Pancreas (tissue), 10 donors: ENCODE measurements around the gene RALBP1. TPM values are rescaled to one million over a fixed set of nuclear protein-coding genes. Genes with fewer than 3 reads are reported as not detected.

Source experiments
- ATAC-seq, 4 donors: fragments of 200-7000 bp; cut with Tn5 transposase; one replicate each; pipeline versions ENCODE4 v1.8.0 to v1.9.1; 2020; ENCODE audit warnings: mild to moderate bottlenecking in 4 of 4, moderate library complexity in 4 of 4
- DNase-seq, 6 donors: peaks; one replicate each; pipeline ENCODE4 v3.0.0-alpha.2; 2020
- FAIRE-seq: peaks from 2 replicates; lab custom pipeline; 2012; peaks lifted over from hg19 to GRCh38; lab: Jason Lieb, UNC
- H3K27ac ChIP-seq, 4 donors: fragments of 200-600 bp; sonication (generic); 1 replicate in 3 of 4; 2 replicates in 1 of 4; pipeline versions ENCODE4 v1.5.0 to v1.8.0; 2020
- H3K27me3 ChIP-seq, 4 donors: fragments of 200-600 bp; one replicate each; pipeline ENCODE4 v1.8.0; 2021
- H3K36me3 ChIP-seq, 3 donors: fragments of 200-600 bp; sonication (generic) in 1 of 3; one replicate each; pipeline versions ENCODE4 v1.5.0 to v1.8.0; 2020 to 2021
- H3K4me1 ChIP-seq, 3 donors: fragments of 200-600 bp; one replicate each; pipeline ENCODE4 v1.8.0; 2021
- H3K4me3 ChIP-seq, 4 donors: fragments of 200-600 bp; sonication (generic) in 2 of 4; one replicate each; pipeline versions ENCODE4 v1.5.0 to v1.8.0; 2020 to 2021
- H3K9me3 ChIP-seq, 4 donors: fragments of 200-600 bp; one replicate each; pipeline ENCODE4 v1.8.0; 2021
- WGBS, 2 donors: extraction: QIAGEN DNeasy Blood & Tissue Kit; methylation state at CpG; one replicate each; pipeline ENCODE4 v1.1.7; 2013; 5-methylcytosine and 5-hydroxymethylcytosine counted together
- intact Hi-C, 3 donors: fragments of 100-400 bp; cut with DNase I; formaldehyde crosslinking; loops; one replicate each; pipeline versions ENCODE4 v1.11.1 to v1.14.2; 2022
- polyA plus RNA-seq, 2 donors: library from polyadenylated mRNA; stranded (reverse); fragments of 200-250 nt; gene quantifications; one replicate each; pipeline ENCODE4 v1.2.3, GENCODE V29; 2013
- total RNA-seq, 6 donors: library from RNA; stranded (reverse); fragmentation: NEBNext Ultra II Directional in 4 of 6; extraction: Animal tissue kit (Norgen Biotek cat#: 25700) in 4 of 6; gene quantifications; one replicate each; pipeline versions ENCODE4 v1.2.1 to v1.2.4, GENCODE V29; 2021 to 2023
- TF ChIP-seq, protein P1 (sequence below), 4 donors: fragments of 200-600 bp; sonication (generic) in 3 of 4; IDR thresholded peaks; one replicate each; pipeline versions ENCODE4 v1.5.0 to v1.8.0; 2021; ENCODE audit warnings: antibody characterized with exemption in 4 of 4
- donor health status: healthy with polysubstance abuse.
- donor health status: DM: no; HTN: no; CAD: no; lungs with moderate emphysema.
- donor health status: DM: no; HTN: no; CAD: no.
- donor health status: control.
- donor health status: control.
- donor health status: Bipolar disorder and iron deficiency.
- donor health status: DM: yes; HTN: yes; CAD: no.
- donor health status: DM: no; HTN: no; CAD: no.
- donor health status: DM: no; HTN: no; CAD: no.
- donor health status: DM: yes; HTN: yes; CAD: no.

Gene RALBP1
- total and polyA plus RNA-seq, 8 donors: 6.7 to 30.5 (median 12.9) TPM

- TF ChIP-seq, protein P1, sequence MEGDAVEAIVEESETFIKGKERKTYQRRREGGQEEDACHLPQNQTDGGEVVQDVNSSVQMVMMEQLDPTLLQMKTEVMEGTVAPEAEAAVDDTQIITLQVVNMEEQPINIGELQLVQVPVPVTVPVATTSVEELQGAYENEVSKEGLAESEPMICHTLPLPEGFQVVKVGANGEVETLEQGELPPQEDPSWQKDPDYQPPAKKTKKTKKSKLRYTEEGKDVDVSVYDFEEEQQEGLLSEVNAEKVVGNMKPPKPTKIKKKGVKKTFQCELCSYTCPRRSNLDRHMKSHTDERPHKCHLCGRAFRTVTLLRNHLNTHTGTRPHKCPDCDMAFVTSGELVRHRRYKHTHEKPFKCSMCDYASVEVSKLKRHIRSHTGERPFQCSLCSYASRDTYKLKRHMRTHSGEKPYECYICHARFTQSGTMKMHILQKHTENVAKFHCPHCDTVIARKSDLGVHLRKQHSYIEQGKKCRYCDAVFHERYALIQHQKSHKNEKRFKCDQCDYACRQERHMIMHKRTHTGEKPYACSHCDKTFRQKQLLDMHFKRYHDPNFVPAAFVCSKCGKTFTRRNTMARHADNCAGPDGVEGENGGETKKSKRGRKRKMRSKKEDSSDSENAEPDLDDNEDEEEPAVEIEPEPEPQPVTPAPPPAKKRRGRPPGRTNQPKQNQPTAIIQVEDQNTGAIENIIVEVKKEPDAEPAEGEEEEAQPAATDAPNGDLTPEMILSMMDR (IDR thresholded peaks at IDR 0.05): no peak
- no peaks in the 10 kb centered on the region for H3K9me3 ChIP-seq
- no peaks in the 10 kb centered on the region for H3K27me3 ChIP-seq
- no peak overlapping the region for H3K27ac ChIP-seq
- DNase-seq (no peak), ATAC-seq (no peak), FAIRE-seq (no peak)
- intact Hi-C loops: loop anchor here in 1 of 3 donors (10.0 kb wide), 1 partner anchor 147 kb away; no protein-coding TSS in a partner anchor
- peaks cover 0 to 4% (median 0%) of the 10 kb centered on the region in 3 donors for H3K4me1 ChIP-seq
- H3K4me3 ChIP-seq: no peak overlapping the region
- peaks cover 3 to 22% (median 7%) of the 10 kb centered on the region in 3 donors for H3K36me3 ChIP-seq
- WGBS, 2 donors: 91 to 98% methylated on average over 9 of the region's 9 CpGs
Measured at GRCh38 chr18:9577361-9577760, 102.0 kb downstream of the RALBP1 start.

DNA sequence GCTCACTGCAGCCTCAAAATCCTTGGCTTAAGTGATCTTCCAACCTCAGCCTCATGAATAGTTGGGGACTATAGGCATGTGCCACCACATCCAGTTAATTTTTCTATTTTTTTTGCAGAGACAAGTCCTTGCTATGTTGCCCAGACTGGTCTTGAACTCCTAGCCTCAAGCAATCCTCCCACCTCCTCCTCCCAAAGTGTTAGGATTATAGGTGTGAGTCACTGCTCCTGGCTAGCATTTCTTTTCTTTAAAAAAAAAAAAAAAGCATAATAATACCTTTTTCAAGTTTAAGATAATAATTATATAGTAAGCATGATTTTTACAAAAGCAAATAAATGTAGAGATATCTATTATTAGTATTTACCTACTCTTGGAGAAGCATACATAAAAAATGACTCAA, 103.0 kb downstream of the RALBP1 start:
- no peak for ATAC-seq
- FAIRE-seq: no peak
- Histone ChIP-seq H3K9me3 (no peaks in the 10 kb centered on the region), H3K4me1 (peaks cover 0 to 4% (median 0%) of the 10 kb centered on the region in 3 donors), H3K36me3 (peaks cover 3 to 29% (median 10%) of the 10 kb centered on the region in 3 donors), H3K4me3 (no peak overlapping the region), H3K27ac (no peak overlapping the region), H3K27me3 (no peaks in the 10 kb centered on the region)
- DNase-seq: no peak
- intact Hi-C loops: loop anchor here in 1 of 3 donors (10.0 kb wide), 1 partner anchor 146 kb away; no protein-coding TSS in a partner anchor
- TF ChIP-seq, protein P1 (IDR thresholded peaks at IDR 0.05): no peak

DNA sequence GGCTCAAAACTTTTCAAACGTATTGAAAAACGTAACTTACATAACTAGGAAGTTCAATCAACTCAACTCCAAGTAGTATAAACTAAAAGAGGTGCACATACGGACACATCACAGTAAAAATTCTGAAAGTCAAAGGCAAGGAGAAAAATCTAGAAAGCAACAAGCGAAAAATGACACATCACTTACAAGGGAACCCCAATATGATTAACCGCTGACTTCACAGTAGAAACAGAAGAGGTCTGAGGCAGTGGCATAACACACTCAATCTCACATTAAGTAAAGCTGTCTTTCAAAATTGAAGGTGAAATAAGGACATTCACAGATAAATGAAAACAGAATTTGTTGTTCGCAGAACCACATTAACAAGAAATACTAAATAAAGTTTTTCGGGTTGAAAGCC, 106.4 kb downstream of the RALBP1 start:
- H3K36me3 ChIP-seq: peaks cover 3 to 37% (median 10%) of the 10 kb centered on the region in 3 donors
- 95 to 97% methylated on average over 7 of the region's 7 CpGs for WGBS, 2 donors

DNA sequence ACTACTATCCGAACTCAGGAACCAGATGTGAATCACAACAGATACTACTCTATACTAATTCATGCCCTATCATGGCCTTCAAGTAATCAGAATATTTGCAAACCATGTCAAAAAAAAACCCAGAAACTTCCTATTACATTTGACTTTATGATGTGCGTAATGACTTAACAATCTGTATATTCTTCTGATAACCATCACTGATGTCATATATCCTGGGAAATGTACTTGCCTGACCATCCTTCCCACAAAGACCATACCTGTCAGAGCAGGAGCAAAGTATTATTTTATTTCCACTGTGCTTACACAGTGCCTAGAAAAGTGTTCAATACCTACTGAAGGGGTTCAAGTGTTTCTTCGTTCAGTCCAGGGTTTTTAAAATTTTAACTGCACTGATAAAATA, 111.5 kb downstream of the RALBP1 start:
- ATAC-seq: no peak

More for the DNA sequence above, 106.4 kb downstream of the RALBP1 start:
- no peaks in the 10 kb centered on the region for H3K4me1 ChIP-seq
- FAIRE-seq: no peak
- ATAC-seq: no peak
- no peak overlapping the region for H3K27ac ChIP-seq
- no peak for DNase-seq
- H3K4me3 ChIP-seq: no peak overlapping the region
- TF ChIP-seq, protein P1 (IDR thresholded peaks at IDR 0.05): no peak
- no peaks in the 10 kb centered on the region for H3K9me3 ChIP-seq
- intact Hi-C loops: loop anchor here in 1 of 3 donors (10.0 kb wide), 1 partner anchor 133 kb away; no protein-coding TSS in a partner anchor
- no peaks in the 10 kb centered on the region for H3K27me3 ChIP-seq

More for the DNA sequence above, 111.5 kb downstream of the RALBP1 start:
- Histone ChIP-seq H3K36me3 (peaks cover 0 to 33% (median 10%) of the 10 kb centered on the region in 3 donors), H3K27ac (no peak overlapping the region), H3K9me3 (no peaks in the 10 kb centered on the region), H3K4me3 (no peak overlapping the region), H3K4me1 (peaks cover 0 to 3% (median 0%) of the 10 kb centered on the region in 3 donors), H3K27me3 (no peaks in the 10 kb centered on the region)
- TF ChIP-seq, protein P1 (IDR thresholded peaks at IDR 0.05): no peak
- FAIRE-seq: no peak
- intact Hi-C loops: loop anchor here in 1 of 3 donors (10.0 kb wide), 1 partner anchor 128 kb away; no protein-coding TSS in a partner anchor
- DNase-seq: no peak
- WGBS, 2 donors: 94 to 96% methylated on average over 3 of the region's 3 CpGs

Other genes starting within 250 kb of the RALBP1 start
- 10 to 100 TPM in 2 of 6 donors, 1 to 10 TPM in 4; 4.1 to 13.7 (median 6.1) TPM for gene TWSG1, start 140.7 kb upstream of the RALBP1 start, total RNA-seq
- gene TWSG1, start 140.7 kb upstream of the RALBP1 start, polyA plus RNA-seq: 1 to 10 TPM; 2.5 to 7.0 TPM
- gene PPP4R1, start 139.0 kb downstream of the RALBP1 start, total RNA-seq: 10 to 100 TPM; 31.8 to 55.1 (median 41.1) TPM
- 10 to 100 TPM; 13.7 to 24.9 TPM for gene PPP4R1, start 139.0 kb downstream of the RALBP1 start, polyA plus RNA-seq
- gene RAB31, start 232.8 kb downstream of the RALBP1 start, total RNA-seq: 10 to 100 TPM in 2 of 6 donors, 1 to 10 TPM in 4; 1.4 to 28.2 (median 5.5) TPM
- gene RAB31, start 232.8 kb downstream of the RALBP1 start, polyA plus RNA-seq: 1 to 10 TPM; 3.2 to 4.2 TPM